ENCODE measurements around the gene PROCR. TPM values are rescaled to one million over a fixed set of nuclear protein-coding genes. Genes with fewer than 3 reads are reported as not detected.

The PROCR gene
- total RNA-seq, 1 donor from 2014 or later: 241 TPM

GRCh38 chr20:35216541-35216940 is 44.7 kb downstream of the PROCR start:
- H3K36me3 ChIP-seq: peaks cover 11 to 22% of the 10 kb centered on the region in 2 donors
- no peaks in the 10 kb centered on the region for H3K4me1 ChIP-seq
- H3K27me3 ChIP-seq: no peaks in the 10 kb centered on the region
- H3K27ac ChIP-seq: no peak overlapping the region
- DNase-seq (ENCODE audit: low spot score in 2 of 2): no peak
- H3K4me3 ChIP-seq: no peak overlapping the region
- intact Hi-C loops (cut with DNase I): no loop called here
- TF ChIP-seq, protein P1, sequence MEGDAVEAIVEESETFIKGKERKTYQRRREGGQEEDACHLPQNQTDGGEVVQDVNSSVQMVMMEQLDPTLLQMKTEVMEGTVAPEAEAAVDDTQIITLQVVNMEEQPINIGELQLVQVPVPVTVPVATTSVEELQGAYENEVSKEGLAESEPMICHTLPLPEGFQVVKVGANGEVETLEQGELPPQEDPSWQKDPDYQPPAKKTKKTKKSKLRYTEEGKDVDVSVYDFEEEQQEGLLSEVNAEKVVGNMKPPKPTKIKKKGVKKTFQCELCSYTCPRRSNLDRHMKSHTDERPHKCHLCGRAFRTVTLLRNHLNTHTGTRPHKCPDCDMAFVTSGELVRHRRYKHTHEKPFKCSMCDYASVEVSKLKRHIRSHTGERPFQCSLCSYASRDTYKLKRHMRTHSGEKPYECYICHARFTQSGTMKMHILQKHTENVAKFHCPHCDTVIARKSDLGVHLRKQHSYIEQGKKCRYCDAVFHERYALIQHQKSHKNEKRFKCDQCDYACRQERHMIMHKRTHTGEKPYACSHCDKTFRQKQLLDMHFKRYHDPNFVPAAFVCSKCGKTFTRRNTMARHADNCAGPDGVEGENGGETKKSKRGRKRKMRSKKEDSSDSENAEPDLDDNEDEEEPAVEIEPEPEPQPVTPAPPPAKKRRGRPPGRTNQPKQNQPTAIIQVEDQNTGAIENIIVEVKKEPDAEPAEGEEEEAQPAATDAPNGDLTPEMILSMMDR (IDR thresholded peaks at IDR 0.05): no peak
- no peaks in the 10 kb centered on the region for H3K9me3 ChIP-seq

- Histone ChIP-seq H3K9me3 (no peaks in the 10 kb centered on the region), H3K4me1 (peaks cover 0 to 9% of the 10 kb centered on the region in 2 donors), H3K27ac (no peak overlapping the region), H3K36me3 (no peaks in the 10 kb centered on the region), H3K27me3 (no peaks in the 10 kb centered on the region), H3K4me3 (no peak overlapping the region)
- no peak for DNase-seq (ENCODE audit: low spot score in 2 of 2)
- intact Hi-C loops (cut with DNase I): no loop called here
- TF ChIP-seq, protein P1 (IDR thresholded peaks at IDR 0.05): no peak
Observed at GRCh38 chr20:35223941-35224340, 52.1 kb downstream of the PROCR start.

DNA sequence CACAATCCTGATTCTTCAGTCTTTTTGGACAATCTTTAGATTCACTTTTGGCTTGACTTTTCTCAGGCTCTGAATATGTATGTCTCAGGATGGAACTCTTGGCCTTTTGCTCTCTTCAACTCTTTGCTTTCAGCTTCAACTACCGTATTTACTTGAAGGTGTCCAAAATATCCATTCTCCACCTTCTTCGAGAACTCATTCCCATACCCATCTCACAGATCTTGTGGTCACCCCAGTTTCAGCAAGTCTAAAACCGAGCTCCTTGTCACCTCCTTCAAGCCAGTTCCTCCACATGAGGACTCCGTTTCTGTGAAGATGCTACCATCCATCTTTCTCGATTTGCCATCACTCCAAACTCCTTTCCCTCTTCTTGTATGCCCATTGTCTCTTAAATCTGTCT is 52.7 kb downstream of the PROCR start:
- intact Hi-C loops (cut with DNase I): no loop called here
- no peaks in the 10 kb centered on the region for H3K36me3 ChIP-seq
- H3K4me3 ChIP-seq: no peak overlapping the region
- no peaks in the 10 kb centered on the region for H3K9me3 ChIP-seq
- no peak for DNase-seq (ENCODE audit: low spot score in 2 of 2)
- no peaks in the 10 kb centered on the region for H3K27me3 ChIP-seq
- peaks cover 0 to 9% of the 10 kb centered on the region in 2 donors for H3K4me1 ChIP-seq
- TF ChIP-seq, protein P1 (IDR thresholded peaks at IDR 0.05): no peak
- H3K27ac ChIP-seq: no peak overlapping the region

GRCh38 chr20:35225319-35226125 is 53.6 kb downstream of the PROCR start:
- H3K4me1 ChIP-seq: peaks cover 0 to 9% of the 10 kb centered on the region in 2 donors
- no peaks in the 10 kb centered on the region for H3K9me3 ChIP-seq
- no peaks in the 10 kb centered on the region for H3K27me3 ChIP-seq
- H3K36me3 ChIP-seq: no peaks in the 10 kb centered on the region
- intact Hi-C loops (cut with DNase I): no loop called here
- no peak overlapping the region for H3K4me3 ChIP-seq
- no peak overlapping the region for H3K27ac ChIP-seq
- DNase-seq (ENCODE audit: low spot score in 2 of 2): no peak
- TF ChIP-seq, protein P1 (IDR thresholded peaks at IDR 0.05): no peak

DNA sequence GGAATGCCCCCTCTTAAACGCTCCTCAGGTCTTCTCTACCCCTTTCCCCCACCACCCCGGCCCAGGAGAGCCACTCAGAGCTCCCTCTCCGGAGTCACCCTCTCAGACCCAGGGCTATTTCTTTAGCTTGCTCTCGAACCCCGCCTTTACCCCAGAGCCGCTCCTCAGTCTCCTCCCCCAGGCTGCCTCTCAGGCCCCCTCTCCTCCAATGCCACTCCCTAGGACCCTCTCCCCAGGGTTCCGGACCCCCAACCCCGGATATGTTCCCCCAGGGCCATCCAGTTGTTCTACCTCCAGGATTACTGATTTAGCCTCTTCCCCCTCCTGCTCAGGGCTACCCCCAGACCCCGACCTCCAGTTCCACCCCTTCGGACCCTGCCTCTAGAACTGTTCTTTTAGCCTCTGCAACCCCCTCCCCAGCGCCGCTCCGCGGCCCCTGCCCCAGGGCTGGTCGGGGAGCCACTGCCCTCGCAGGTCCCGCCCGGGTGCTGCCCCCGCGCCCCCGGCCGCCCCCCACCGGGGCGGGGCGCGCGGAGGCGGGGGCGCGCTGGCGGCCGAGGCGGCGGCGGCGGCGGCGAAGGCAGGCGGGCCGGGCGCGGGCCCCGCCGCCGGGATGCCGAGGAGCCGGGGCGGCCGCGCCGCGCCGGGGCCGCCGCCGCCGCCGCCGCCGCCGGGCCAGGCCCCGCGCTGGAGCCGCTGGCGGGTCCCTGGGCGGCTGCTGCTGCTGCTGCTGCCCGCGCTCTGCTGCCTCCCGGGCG is 54.4 kb downstream of the PROCR start, which contains the start of gene MMP24:
Gene MMP24 (plus strand): TSS at position 565 of the 758 bp plus-strand sequence. CDS start 49 bp downstream, at position 614.
- H3K4me1 ChIP-seq: peaks cover 0 to 9% of the 10 kb centered on the region in 2 donors
- intact Hi-C loops (cut with DNase I): no loop called here
- H3K9me3 ChIP-seq: no peaks in the 10 kb centered on the region
- peaks cover 0 to 6% of the 10 kb centered on the region in 2 donors for H3K36me3 ChIP-seq
- H3K27me3 ChIP-seq: no peaks in the 10 kb centered on the region
- no peak within 1 kb of the TSS for H3K27ac ChIP-seq
- DNase-seq (ENCODE audit: low spot score in 2 of 2): no peak
- TF ChIP-seq, protein P1 (IDR thresholded peaks at IDR 0.05): no peak
- H3K4me3 ChIP-seq: peak within 1 kb of the TSS; percentile 44 to 52

Other genes starting within 250 kb of the PROCR start
- gene GSS, start 216.3 kb upstream of the PROCR start, total RNA-seq: 40.7 TPM
- gene MYH7B, start 216.2 kb upstream of the PROCR start, total RNA-seq: 4.7 TPM
- 54.1 TPM for gene TRPC4AP, start 79.3 kb upstream of the PROCR start, total RNA-seq
- 20.3 TPM for gene EDEM2, start 24.7 kb upstream of the PROCR start, total RNA-seq
- gene MMP24, start 54.6 kb downstream of the PROCR start, total RNA-seq: not detected
- 43.1 TPM for gene MMP24OS, start 106.0 kb downstream of the PROCR start, total RNA-seq
- 98.0 TPM for gene EIF6, start 112.7 kb downstream of the PROCR start, total RNA-seq
- gene FAM83C, start 120.4 kb downstream of the PROCR start, total RNA-seq: not detected
- 14.8 TPM for gene UQCC1, start 239.9 kb downstream of the PROCR start, total RNA-seq

Measured in ascending aorta (tissue), 2 donors.